Ishikawa (cell line): ENCODE measurements around the gene TYW5.

ENCODE experiments used
- CEBPB ChIP-seq: IDR thresholded peaks from 2 replicates; pipeline ENCODE4 v1.6.1; 2012
- CREB1 ChIP-seq: IDR thresholded peaks from 2 replicates; pipeline ENCODE4 v1.6.1; 2012; ENCODE audit warnings: low read depth
- EGR1 ChIP-seq: IDR thresholded peaks from 2 replicates; pipeline ENCODE4 v1.6.1; 2012
- EP300 ChIP-seq: IDR thresholded peaks from 2 replicates; pipeline ENCODE4 v1.6.1; 2012; ENCODE audit warnings: borderline replicate concordance
- FOXM1 ChIP-seq: IDR thresholded peaks from 2 replicates; pipeline ENCODE4 v1.6.1; 2012; ENCODE audit warnings: low read depth, borderline replicate concordance
- MAX ChIP-seq: IDR thresholded peaks from 2 replicates; pipeline ENCODE4 v1.6.1; 2012
- NFIC ChIP-seq: IDR thresholded peaks from 2 replicates; pipeline ENCODE4 v1.6.1; 2012
- RAD21 ChIP-seq: IDR thresholded peaks from 2 replicates; pipeline ENCODE4 v1.6.1; 2012; ENCODE audit warnings: low read depth
- REST ChIP-seq: IDR thresholded peaks from 2 replicates; pipeline ENCODE4 v1.6.1; 2012; ENCODE audit warnings: low read depth, mild to moderate bottlenecking
- TAF1 ChIP-seq: IDR thresholded peaks from 2 replicates; pipeline ENCODE4 v1.6.1; 2012; ENCODE audit warnings: low read depth, mild to moderate bottlenecking
- TCF12 ChIP-seq: IDR thresholded peaks from 2 replicates; pipeline ENCODE4 v1.6.1; 2012; ENCODE audit warnings: low read depth
- TEAD4 ChIP-seq: IDR thresholded peaks from 2 replicates; pipeline ENCODE4 v1.6.1; 2012
- USF1 ChIP-seq: IDR thresholded peaks from 2 replicates; pipeline ENCODE4 v1.6.1; 2012
- YY1 ChIP-seq: IDR thresholded peaks from 2 replicates; pipeline ENCODE4 v1.6.1; 2012; ENCODE audit warnings: low read depth
- ZBTB7A ChIP-seq: IDR thresholded peaks from 2 replicates; pipeline ENCODE4 v1.6.1; 2012; ENCODE audit warnings: low read depth

The TYW5 gene

GRCh38 chr2:199929262-199929661, 26.0 kb downstream of the TYW5 start:
- TF ChIP-seq FOXM1 (no peak), TCF12 (no peak), NFIC (no peak), CREB1 (no peak), TAF1 (no peak), RAD21 (no peak), REST (no peak), MAX (no peak), EGR1 (no peak), USF1 (no peak), EP300 (no peak), TEAD4 (no peak), ZBTB7A (no peak), CEBPB (no peak)

- no peak for TF ChIP-seq TAF1
- TF ChIP-seq TEAD4, result no peak
- TF ChIP-seq CREB1, result no peak
- TF ChIP-seq EP300, result no peak
- TF ChIP-seq EGR1, result no peak
- no peak for TF ChIP-seq RAD21
- no peak for TF ChIP-seq REST
Measured at GRCh38 chr2:199928626-199929025, 26.7 kb downstream of the TYW5 start.

GRCh38 chr2:199928226-199928625, 27.1 kb downstream of the TYW5 start:
- no peak for TF ChIP-seq TCF12
- TF ChIP-seq FOXM1, result no peak
- no peak for TF ChIP-seq EGR1
- no peak for TF ChIP-seq CREB1
- no peak for TF ChIP-seq YY1
- no peak for TF ChIP-seq MAX
- no peak for TF ChIP-seq REST
- TF ChIP-seq NFIC, result no peak
- TF ChIP-seq RAD21, result no peak
- TF ChIP-seq ZBTB7A, result no peak
- no peak for TF ChIP-seq USF1
- no peak for TF ChIP-seq TEAD4
- TF ChIP-seq TAF1, result no peak
- TF ChIP-seq EP300, result no peak
- no peak for TF ChIP-seq CEBPB

- TF ChIP-seq CEBPB, result no peak
- TF ChIP-seq TEAD4, result no peak
- no peak for TF ChIP-seq ZBTB7A
- TF ChIP-seq REST, result no peak
- no peak for TF ChIP-seq USF1
- no peak for TF ChIP-seq YY1
Measured at GRCh38 chr2:199926806-199927205, 28.5 kb downstream of the TYW5 start.
